NK-92 (cell line): ENCODE results near the gene ASTN1.

ENCODE experiments used
- DNase-seq: peaks from one replicate; lab custom pipeline; 2025; ENCODE audit not compliant: unreplicated experiment; lab: John Stamatoyannopoulos, UW

ASTN1 gene

DNA sequence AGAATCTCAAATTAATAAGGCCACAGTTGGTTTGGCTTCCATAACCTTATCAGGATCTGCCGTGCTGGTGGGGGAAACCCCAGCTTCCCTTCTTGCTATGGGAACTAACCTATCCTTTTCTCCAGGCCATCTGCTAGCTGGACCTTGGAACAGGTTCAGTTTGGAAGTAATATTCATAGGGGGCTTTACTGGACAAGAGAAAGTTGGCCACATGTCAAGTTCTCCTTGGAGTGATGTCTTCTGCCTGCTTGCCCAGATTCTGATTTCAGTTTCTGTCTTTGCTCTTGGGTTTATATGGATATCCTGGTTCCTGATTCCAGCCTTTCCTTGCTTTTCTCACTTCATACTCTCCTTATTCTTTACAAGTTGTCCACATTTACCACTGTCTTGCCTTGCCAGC, 279.6 kb downstream of the ASTN1 start:
- DNase-seq: no peak

DNA sequence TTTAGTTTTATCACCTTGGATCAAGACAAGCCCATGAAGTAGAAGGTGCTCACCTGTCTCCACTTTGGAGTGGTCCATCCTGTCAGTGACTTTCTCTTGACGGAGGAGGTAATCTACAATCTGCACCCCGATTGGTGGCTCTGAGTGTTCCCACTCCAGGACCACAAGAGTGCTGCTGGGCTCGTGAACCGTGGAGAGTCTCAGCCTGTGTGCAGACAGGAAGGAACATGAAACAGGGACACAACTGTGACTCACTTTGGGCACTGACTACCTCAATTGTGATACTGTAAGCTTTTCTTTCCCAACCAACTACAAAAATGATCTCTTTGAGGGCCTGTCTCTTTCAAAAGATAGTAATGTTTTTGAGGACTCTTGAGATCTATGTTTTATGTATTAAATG, 280.2 kb downstream of the ASTN1 start:
- DNase-seq: no peak

DNA sequence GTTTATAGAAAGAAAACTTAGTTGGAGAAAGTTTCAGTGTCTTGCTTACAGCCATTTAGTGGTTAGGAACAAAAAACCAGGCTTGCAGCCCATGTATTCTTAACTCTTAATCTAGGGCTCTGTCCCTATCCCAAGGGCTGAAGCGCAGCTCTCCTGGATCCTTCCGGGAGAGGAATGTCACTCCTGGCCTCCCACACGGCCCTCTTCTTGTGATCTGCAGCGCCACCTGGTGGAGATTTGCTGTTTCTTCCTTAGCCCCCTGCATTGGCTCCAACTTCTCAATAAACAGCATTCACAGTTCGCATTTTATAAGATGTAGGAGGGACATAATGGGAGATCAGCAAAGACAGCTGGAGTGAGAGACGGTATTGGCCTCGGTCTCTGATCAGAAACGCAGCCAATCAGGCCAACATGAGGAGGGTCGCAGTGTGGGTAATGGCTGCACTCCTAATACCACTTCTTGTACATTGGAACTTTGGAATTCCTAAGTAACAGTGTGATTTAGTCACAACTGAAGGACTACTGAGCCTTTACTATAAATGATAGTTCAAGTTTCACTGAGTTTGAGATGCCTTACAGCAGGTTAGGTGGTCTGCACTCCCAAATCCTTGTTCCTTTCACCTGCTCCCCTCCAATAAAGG, 283.4 kb downstream of the ASTN1 start:
- DNase-seq: no peak

DNA sequence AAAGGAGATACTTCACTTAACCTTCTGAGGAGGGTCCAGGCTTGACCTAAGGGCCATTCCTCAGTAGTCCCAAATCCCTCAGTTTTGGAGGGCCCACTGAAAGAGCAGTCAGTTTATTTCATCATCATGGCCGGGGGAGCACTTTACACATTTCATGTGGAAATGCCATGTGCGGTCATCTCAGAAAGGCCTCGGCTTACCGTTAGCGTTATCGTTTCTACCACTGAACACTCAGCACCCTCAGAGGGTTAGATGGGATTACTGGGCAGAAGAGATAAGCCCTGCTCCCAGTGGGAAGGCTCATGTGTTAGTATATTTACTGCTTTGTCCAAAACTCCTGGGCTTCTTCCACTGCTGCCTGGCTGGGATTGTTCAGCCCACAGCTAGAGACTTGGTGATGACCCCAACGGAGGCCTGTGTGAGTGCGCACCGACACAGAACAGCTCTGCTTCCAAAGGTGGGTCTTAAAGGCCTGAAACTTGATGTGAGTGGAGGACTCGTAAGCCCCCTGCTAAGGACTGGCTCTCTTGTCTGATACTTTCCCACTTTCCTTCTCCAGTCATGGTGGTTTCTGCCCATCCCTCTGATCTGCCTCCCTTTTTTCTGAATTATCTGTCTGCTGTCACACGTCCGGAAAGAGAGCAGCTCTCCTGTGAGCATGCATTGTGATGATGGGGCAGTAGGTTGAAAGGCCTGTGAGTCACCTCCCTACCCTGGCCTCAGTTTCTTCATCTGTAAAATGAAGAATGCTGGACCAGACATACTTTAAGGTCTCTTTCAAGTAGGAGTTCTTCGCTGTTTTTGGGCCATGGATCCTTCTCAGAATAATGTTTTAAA, 284.5 kb downstream of the ASTN1 start:
- no peak for DNase-seq

- no peak for DNase-seq
Observed at GRCh38 chr1:176878750-176879536, 285.6 kb downstream of the ASTN1 start.

GRCh38 chr1:176877557-176877956, 287.0 kb downstream of the ASTN1 start:
- no peak for DNase-seq

- DNase-seq: no peak
Observed at GRCh38 chr1:176876966-176877515, 287.5 kb downstream of the ASTN1 start.

DNA sequence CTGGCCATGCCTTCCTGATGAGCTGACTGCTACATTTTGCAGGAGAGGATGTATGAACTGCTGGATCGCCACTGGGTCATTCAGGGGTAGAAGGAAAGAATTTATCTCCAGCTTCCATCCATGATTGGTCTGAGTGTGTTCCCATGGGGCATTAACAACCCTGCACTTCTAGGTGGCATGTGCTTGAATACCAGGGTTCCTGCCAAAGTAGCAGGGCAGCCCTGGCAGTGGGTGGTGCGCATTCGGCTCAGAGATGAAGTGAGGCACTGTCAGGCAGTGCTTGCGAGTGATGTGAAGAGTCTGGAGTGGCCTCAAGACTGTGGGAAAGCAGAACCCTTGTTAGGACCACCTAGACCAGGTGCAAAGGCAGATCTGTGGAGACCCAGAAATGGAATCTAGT, 294.9 kb downstream of the ASTN1 start:
- no peak for DNase-seq

DNA sequence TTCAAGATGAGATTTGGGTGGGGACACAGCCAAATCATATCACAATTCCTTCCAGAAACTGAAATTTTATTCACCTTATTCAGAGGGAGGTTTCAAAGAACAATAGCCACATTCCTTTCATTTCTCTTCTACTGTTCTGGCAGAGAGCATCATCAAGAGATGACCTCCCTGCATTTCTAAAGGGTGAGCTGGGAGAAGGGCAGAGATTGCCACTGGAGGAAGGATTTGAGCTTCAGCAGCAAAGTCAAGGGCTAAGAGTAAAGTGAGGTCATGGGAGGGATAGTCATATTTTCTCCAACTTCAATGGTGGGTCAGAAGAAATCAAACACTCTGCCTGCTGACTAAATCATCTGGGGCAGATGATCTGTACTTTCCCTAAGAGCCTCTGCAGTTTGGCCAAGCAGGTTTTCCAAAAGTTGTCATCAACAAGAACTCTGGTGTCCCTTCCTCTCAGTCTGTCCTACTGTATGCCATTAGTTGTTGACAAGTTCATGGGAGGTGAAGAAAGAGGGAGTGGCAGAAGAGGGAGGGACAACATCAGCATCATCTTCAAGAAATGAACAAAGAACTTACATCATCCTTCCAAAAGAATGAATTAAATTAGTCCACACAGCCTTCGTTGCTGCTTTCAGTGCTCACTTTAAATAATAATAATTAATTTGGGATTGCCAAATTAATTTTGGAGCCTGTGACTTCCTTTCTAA, 298.3 kb downstream of the ASTN1 start:
- DNase-seq: no peak

DNA sequence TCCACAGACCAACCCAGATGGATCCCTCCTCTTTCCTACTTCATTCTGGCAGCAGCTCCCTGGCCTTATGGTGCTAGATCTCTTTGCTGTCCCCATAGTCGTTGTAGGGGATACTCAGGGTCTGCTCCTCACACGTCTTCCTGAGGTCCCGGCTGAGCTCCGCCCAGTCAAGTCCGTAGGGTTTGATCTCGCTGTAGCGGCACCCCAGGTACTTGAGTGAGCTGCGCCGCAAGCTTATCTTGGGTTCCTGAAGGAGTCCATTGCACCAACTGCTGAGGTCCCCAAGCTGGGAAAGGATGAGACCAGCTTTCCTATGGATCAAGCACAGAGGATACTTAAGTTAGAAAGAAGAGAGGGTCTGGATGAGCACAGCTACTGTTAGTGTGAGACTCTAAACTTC, 300.3 kb downstream of the ASTN1 start:
- DNase-seq: no peak

DNA sequence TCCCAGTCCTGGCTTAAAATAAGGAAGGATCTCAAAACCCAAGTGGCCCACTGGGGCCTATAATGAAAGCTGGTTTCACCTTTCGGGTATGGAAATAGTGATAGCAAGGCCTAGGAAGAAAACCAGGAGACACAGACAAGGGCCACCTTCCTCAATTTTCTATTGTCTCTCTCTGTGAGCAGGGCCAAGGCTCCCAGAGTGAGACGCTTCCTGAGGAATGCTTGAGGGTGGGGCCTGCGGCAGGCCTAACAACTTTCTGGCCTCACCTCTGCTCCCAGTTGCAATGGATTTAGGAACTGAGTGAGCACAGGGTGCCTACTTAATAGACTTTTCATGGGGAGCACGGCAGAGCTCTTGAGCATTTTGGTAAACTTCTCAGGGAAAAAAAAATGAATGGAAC, 300.9 kb downstream of the ASTN1 start:
- no peak for DNase-seq

DNA sequence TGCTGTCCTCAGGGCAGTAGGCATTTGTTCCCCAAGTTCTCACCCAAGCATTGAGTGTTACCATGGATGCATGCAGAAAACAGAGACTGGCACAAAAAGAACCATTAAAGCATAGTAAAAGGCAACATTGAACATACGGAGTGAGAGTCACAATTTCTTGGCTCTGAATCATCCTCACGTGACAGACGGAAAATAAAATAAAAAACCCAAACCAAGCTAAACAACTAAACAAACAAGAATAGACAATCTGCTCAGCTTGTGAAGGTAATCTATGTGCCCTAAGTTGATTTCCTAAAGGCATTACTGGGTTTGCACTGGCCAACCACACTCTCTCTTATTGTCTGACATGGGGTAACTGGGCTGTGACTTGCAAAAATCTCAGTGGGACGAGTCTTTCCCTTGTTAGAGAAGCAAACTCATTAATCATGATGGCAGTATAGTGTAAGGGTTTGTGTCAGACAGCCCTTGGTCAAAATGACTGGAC, 306.0 kb downstream of the ASTN1 start:
- DNase-seq: no peak

DNA sequence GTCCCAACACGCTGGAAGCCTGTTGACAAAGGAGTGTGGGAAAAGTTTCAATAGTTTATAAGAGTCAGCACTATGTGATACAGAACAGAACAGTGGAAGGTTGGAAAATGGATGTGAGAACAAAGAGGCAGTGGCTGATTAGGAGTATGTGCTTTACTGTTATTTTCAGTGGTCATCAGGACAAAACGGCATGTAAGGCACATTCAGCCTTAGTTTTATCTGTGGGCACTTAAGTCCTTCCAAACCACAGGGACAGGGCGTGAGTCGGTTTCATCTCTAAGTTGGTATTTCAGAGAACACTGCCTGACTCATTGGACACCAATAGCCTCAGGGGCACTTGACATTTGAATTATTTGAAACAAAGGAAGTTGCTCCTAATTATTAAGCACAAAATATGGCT, 306.9 kb downstream of the ASTN1 start:
- DNase-seq: no peak

DNA sequence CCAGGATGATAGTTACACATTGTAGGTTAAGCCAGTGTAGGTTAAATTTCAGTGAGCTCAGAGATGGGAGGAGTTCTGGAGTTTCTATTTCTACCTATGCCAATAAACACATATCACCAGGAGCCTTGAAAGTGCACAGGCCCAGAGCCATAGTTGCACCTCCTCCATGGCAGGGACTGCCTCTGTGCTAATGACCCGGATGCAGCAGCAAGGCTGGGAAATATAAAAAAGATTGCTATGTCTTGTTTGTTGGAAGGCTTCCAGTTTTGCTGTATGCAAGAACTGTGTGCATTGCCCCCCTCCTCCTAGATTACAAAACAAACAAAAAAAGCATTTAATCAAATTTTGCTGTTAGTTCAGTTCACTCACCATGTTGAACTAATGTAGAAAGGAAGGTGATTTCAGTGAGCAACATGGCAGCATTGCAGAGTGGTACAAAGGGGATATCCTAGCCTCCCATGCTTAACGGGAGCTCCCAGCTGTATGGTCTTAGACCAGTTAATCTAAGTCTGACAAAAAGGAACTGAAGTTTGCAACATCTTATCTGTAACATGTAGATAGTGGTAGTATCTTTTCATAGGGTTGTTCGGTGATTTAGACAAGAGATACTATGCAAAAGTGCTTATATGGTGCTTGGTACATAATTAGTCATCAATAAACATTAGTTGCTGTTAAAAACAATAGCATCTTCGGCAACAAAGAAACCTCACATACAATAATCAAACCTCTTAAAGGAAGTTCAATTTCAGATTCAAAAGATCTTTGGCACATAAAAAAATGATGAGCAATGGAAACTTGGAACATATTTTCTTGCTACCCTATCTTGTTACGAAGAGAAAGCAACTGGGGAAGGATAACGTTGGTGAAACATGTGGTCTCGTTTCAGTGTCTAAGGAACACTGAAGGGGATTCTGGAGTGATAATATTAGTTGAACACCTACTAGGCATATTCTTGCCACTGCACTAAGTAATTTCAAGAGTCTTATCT, 309.5 kb downstream of the ASTN1 start:
- no peak for DNase-seq

GRCh38 chr1:176854121-176854520, 310.4 kb downstream of the ASTN1 start:
- no peak for DNase-seq

DNA sequence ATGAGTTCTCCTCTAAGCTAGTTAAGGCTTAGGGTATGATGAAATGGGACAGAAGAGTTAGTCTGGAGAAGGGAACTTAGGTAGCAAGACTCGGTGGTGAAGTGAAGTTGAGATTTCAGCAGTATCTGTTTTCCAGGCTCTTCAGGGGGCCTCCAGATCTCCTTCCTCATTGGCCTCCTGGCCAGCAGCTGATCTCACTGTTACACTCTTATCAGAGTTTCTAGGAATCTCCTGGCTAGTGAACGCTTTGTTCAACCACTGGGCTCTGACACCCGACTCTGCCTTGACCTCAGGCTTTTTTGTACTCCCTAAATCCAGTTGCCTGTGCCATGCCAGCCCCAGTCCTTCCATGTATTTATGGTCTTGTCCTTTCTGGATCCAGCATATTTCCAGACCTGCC, 311.0 kb downstream of the ASTN1 start:
- no peak for DNase-seq

DNA sequence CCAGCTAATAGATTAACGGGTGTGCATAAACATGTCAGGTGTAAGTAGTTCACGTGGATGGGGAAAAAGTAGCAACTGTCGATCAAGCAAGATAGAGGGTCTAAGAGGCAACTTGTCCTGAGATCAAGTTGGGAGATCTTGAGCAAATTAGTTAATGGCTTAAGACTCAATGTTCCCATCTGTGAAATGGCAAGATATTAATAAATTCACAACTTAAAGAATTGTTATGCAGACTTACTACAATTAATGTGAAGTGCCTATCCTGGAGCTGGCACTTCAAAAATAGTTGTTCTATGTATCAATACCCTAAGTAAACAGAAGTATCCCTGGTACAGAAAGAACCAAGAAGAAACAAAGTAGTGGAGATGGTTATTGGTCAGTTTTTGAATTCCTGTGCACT, 312.4 kb downstream of the ASTN1 start:
- no peak for DNase-seq

DNA sequence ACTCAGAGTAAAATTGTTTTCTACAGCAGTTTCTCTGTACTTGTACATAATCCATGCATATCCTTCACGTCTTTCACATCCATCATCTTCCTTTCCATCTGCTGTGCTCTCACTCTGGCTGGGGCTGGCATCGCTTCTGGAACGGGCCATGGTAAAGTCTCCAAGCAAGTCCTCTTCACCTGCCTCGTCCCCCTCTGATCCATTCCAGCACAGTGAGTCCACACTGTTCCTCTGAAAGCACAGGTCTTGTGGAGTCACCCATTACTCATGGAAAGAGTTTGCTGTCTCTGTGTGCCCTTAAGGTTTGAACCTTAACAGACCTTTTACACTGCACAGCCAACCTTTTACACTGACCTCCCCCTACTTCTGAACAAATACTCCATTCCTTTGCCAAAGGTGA, 313.6 kb downstream of the ASTN1 start:
- DNase-seq: no peak

GRCh38 chr1:176849281-176849680, 315.2 kb downstream of the ASTN1 start:
- DNase-seq: no peak

DNA sequence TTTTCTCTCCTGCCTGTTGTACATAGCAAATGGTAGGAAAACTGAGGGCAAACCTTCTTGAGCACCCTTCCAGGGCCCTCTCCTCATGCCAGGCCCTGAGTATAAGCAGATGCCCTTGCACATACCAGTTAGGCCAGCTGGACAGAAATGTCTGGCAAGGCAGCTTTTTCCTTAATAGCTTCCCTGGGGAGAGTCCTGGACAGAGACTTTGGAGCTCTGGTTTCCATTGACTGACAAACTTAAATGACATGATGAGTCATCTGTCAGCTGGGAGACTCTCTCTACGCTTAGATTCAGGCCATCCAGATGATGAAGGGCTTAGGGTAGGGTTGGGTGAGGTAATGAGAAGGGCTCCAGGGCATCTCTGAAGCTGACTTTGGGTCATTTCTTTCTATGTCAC, 317.5 kb downstream of the ASTN1 start:
- DNase-seq: no peak
